GM06990 (cell line): Measurements from ENCODE around the gene PTH1R.
A peak's percentile ranks its signal among the peaks of the same experiment; 100 is the strongest.

Source experiments
- DNase-seq: peaks from one replicate; pipeline ENCODE4 v3.0.0-alpha.2; 2011; ENCODE audit not compliant: insufficient read length; ENCODE audit errors: extremely low read depth
- H3K27me3 ChIP-seq: replicated peaks from 2 replicates; pipeline ENCODE4 v1.6.0; 2011; ENCODE audit warnings: low read length; ENCODE audit not compliant: control insufficient read depth, insufficient read depth
- H3K36me3 ChIP-seq: 2 replicates; pipeline ENCODE4 v1.5.1; 2011; ENCODE audit warnings: low read length; ENCODE audit not compliant: control insufficient read depth, insufficient read depth
- H3K4me3 ChIP-seq: replicated peaks from 2 replicates; pipeline ENCODE4 v1.5.1; 2011; ENCODE audit warnings: low read depth, mild to moderate bottlenecking, control low read depth, low read length
- CTCF ChIP-seq: IDR thresholded peaks from 2 replicates; pipeline ENCODE4 v1.5.1; 2011; ENCODE audit warnings: low read length, control low read depth, mild to moderate bottlenecking, inconsistent platforms; ENCODE audit not compliant: insufficient read depth, poor library complexity, severe bottlenecking

The PTH1R gene

GRCh38 chr3:46927718-46928073 lies 50.2 kb downstream of the PTH1R start:
- DNase-seq, result no peak
- H3K36me3 ChIP-seq, result peaks cover 25% of the 10 kb centered on the region
- no peak for TF ChIP-seq CTCF
- H3K27me3 ChIP-seq, result no peaks in the 10 kb centered on the region
- H3K4me3 ChIP-seq, result no peak overlapping the region; the same call in 1 of the 2 replicates

- no peak for TF ChIP-seq CTCF
- Histone ChIP-seq H3K36me3 (peaks cover 20% of the 10 kb centered on the region), H3K27me3 (no peaks in the 10 kb centered on the region), H3K4me3 (no peak overlapping the region)
- peak; percentile 55 for DNase-seq
Observed at GRCh38 chr3:46928282-46928681, 50.8 kb downstream of the PTH1R start.

GRCh38 chr3:46929324-46929723 lies 51.8 kb downstream of the PTH1R start:
- H3K27me3 ChIP-seq, result no peaks in the 10 kb centered on the region
- DNase-seq, result no peak

GRCh38 chr3:46930166-46930944 lies 52.8 kb downstream of the PTH1R start:
- H3K36me3 ChIP-seq, result peaks cover 13% of the 10 kb centered on the region
- no peak overlapping the region for H3K4me3 ChIP-seq
- H3K27me3 ChIP-seq, result no peaks in the 10 kb centered on the region
- no peak for TF ChIP-seq CTCF
- DNase-seq, result no peak

More at GRCh38 chr3:46929324-46929723, 51.8 kb downstream of the PTH1R start:
- TF ChIP-seq CTCF, result no peak
- Histone ChIP-seq H3K36me3 (peaks cover 12% of the 10 kb centered on the region), H3K4me3 (no peak overlapping the region)

GRCh38 chr3:46930945-46931403 lies 53.5 kb downstream of the PTH1R start:
- H3K4me3 ChIP-seq, result no peak overlapping the region
- no peak for TF ChIP-seq CTCF
- H3K36me3 ChIP-seq, result peaks cover 13% of the 10 kb centered on the region
- DNase-seq, result no peak
- no peaks in the 10 kb centered on the region for H3K27me3 ChIP-seq
